Smooth muscle cell (in vitro differentiated cells): ENCODE results near the gene QSOX1. TPM values are rescaled to one million over a fixed set of nuclear protein-coding genes. Genes with fewer than 3 reads are reported as not detected.

Experiments
- DNase-seq: peaks from one replicate; lab custom pipeline; 2025; ENCODE audit not compliant: unreplicated experiment; lab: John Stamatoyannopoulos, UW
- H2AFZ ChIP-seq: fragments of 200-600 bp; sonication (generic); 2 replicates; pipeline ENCODE4 v1.6.0; 2016; ENCODE audit warnings: antibody characterized with exemption, low read depth, mild to moderate bottlenecking
- H3F3A ChIP-seq: fragments of 200-600 bp; sonication (generic); 2 replicates; pipeline ENCODE4 v1.6.0; 2017; ENCODE audit warnings: antibody characterized with exemption, low read depth
- H3K27ac ChIP-seq: fragments of 200-600 bp; sonication (generic); 2 replicates; pipeline ENCODE4 v1.5.1; 2016; ENCODE audit warnings: low read depth, mild to moderate bottlenecking
- H3K27me3 ChIP-seq: fragments of 200-600 bp; sonication (generic); 2 replicates; pipeline ENCODE4 v1.6.1; 2016; ENCODE audit warnings: low read depth, mild to moderate bottlenecking
- H3K36me3 ChIP-seq: fragments of 200-600 bp; sonication (generic); 2 replicates; pipeline ENCODE4 v1.5.1; 2016; ENCODE audit warnings: low read depth
- H3K4me1 ChIP-seq: fragments of 200-600 bp; sonication (generic); 2 replicates; pipeline ENCODE4 v1.5.1; 2016; ENCODE audit warnings: low read depth
- H3K4me2 ChIP-seq: fragments of 200-600 bp; sonication (generic); 2 replicates; pipeline ENCODE4 v1.6.0; 2016; ENCODE audit warnings: mild to moderate bottlenecking
- H3K4me3 ChIP-seq: fragments of 200-600 bp; sonication (generic); 2 replicates; pipeline ENCODE4 v1.5.1; 2016; ENCODE audit warnings: mild to moderate bottlenecking
- H3K79me2 ChIP-seq: fragments of 200-600 bp; sonication (generic); 2 replicates; pipeline ENCODE4 v1.6.0; 2016; ENCODE audit warnings: low read depth, mild to moderate bottlenecking
- H3K9ac ChIP-seq: fragments of 200-600 bp; sonication (generic); 2 replicates; pipeline ENCODE4 v1.6.0; 2016; ENCODE audit warnings: low read depth
- H3K9me3 ChIP-seq: fragments of 200-600 bp; sonication (generic); replicated peaks from 2 replicates; pipeline ENCODE4 v1.5.1; 2016; ENCODE audit warnings: low read depth
- H4K20me1 ChIP-seq: fragments of 200-600 bp; sonication (generic); 2 replicates; pipeline ENCODE4 v1.6.0; 2016; ENCODE audit warnings: low read depth
- WGBS: methylation state at CpG from one replicate; pipeline ENCODE4 v1.1.7; 2016; ENCODE audit warnings: low lambda C conversion rate; 5-methylcytosine and 5-hydroxymethylcytosine counted together
- polyA plus RNA-seq: library from polyadenylated mRNA; unstranded; fragments of >200 nt; fragmentation: Nextera tagmentation; extraction: Ambion mirVana; gene quantifications from 2 replicates; pipeline ENCODE4 v1.2.1, GENCODE V29; 2016
- total RNA-seq: library from RNA; depleted of rRNA; stranded (reverse); fragments of >200 nt; gene quantifications from 2 replicates; pipeline ENCODE4 v1.2.3, GENCODE V29; 2014
- TF ChIP-seq, protein P1 (sequence below): fragments of 200-600 bp; sonication (generic); IDR thresholded peaks from 2 replicates; pipeline ENCODE4 v1.5.1; 2017; ENCODE audit warnings: borderline replicate concordance, mild to moderate bottlenecking, antibody characterized with exemption; ENCODE audit not compliant: insufficient read depth, poor library complexity, severe bottlenecking

Gene QSOX1
- total and polyA plus RNA-seq, 2 experiments from 2014 or later: 71.5 to 75.8 TPM

DNA sequence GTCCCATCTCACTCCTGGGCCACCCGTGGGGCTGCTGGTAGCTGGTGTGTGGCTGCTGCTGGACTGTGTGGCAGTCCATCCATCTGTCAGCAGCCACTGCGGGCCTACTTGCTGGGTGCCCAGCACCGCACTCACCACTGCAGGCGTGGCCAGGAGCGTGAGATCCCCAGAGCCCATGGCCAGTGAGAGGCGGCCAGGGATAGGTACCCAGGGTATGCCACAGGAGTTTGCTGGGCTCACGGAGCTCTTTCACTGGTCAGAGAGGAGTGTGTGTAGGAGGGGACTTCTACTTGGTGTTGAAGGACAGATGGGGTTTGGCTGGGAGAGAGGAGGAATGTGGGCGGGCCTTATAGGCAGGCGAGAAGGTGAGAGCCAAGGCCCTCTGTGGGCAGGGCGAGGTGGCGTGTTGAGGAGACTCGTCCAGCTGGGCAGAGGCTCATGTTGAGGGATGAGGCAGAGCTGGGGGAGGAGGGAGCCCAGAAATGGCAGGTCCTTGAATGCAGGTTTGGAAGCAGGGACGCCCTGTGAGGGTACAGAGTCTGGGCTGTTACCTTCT, 15.0 kb downstream of the QSOX1 start:
- Histone ChIP-seq H3K27me3 (no peaks in the 10 kb centered on the region), H3K9ac (no peak overlapping the region), H4K20me1 (peaks cover 24% of the 10 kb centered on the region), H3K36me3 (no peaks in the 10 kb centered on the region), H3K79me2 (no peaks in the 10 kb centered on the region), H3K9me3 (no peaks in the 10 kb centered on the region), H3F3A (no peaks in the 10 kb centered on the region), H3K4me3 (no peak overlapping the region), H3K27ac (no peak overlapping the region), H3K4me1 (peaks cover 5% of the 10 kb centered on the region), H2AFZ (no peak overlapping the region), H3K4me2 (no peak overlapping the region)
- TF ChIP-seq, protein P1, sequence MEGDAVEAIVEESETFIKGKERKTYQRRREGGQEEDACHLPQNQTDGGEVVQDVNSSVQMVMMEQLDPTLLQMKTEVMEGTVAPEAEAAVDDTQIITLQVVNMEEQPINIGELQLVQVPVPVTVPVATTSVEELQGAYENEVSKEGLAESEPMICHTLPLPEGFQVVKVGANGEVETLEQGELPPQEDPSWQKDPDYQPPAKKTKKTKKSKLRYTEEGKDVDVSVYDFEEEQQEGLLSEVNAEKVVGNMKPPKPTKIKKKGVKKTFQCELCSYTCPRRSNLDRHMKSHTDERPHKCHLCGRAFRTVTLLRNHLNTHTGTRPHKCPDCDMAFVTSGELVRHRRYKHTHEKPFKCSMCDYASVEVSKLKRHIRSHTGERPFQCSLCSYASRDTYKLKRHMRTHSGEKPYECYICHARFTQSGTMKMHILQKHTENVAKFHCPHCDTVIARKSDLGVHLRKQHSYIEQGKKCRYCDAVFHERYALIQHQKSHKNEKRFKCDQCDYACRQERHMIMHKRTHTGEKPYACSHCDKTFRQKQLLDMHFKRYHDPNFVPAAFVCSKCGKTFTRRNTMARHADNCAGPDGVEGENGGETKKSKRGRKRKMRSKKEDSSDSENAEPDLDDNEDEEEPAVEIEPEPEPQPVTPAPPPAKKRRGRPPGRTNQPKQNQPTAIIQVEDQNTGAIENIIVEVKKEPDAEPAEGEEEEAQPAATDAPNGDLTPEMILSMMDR: no peak
- 90% methylated on average over 13 of the region's 13 CpGs for WGBS
- DNase-seq: no peak

DNA sequence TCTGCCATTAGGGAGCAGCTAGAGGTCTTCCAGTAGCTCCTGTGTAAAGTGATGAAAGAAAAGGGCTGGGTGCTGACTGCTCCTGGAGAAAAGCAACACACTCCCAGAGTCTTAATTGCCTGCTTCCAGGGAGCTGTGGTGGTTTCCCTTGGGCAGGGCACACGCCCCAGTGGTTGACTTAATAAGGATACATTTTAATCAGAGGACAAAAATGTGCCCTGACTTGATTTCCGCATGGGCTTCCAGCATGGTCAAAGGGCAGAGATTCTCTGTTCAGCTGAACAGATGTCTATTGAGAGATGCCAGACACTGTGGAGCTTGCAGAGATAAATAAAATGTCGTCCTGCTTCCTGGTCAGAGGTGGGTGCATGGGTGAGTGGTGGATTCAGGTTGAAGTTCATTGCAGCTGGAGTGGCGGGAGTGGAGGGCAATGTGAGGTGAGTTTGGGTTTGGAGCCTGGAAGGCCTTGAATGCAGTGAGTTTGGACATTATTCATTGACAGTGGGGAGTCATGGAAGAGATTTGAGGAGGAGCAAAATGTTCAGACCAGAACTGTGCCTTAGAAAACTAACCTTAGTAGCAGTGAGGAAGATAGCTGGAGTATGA, 16.0 kb downstream of the QSOX1 start:
- H4K20me1 ChIP-seq: peaks cover 17% of the 10 kb centered on the region
- H3K4me3 ChIP-seq: no peak overlapping the region
- 67% methylated on average over 4 of the region's 4 CpGs for WGBS
- H3K9me3 ChIP-seq: no peaks in the 10 kb centered on the region
- TF ChIP-seq, protein P1: no peak
- H3K79me2 ChIP-seq: no peaks in the 10 kb centered on the region
- H2AFZ ChIP-seq: no peak overlapping the region
- H3K9ac ChIP-seq: no peak overlapping the region
- no peak overlapping the region for H3K27ac ChIP-seq
- DNase-seq: no peak
- no peaks in the 10 kb centered on the region for H3K36me3 ChIP-seq
- no peak overlapping the region for H3K4me2 ChIP-seq
- peaks cover 5% of the 10 kb centered on the region for H3K4me1 ChIP-seq
- no peaks in the 10 kb centered on the region for H3F3A ChIP-seq
- H3K27me3 ChIP-seq: no peaks in the 10 kb centered on the region

GRCh38 chr1:180171691-180172090, 17.0 kb downstream of the QSOX1 start:
- peaks cover 5% of the 10 kb centered on the region for H3K4me1 ChIP-seq
- no peak overlapping the region for H3K4me2 ChIP-seq
- no peaks in the 10 kb centered on the region for H3F3A ChIP-seq
- no peak overlapping the region for H3K27ac ChIP-seq
- H3K9me3 ChIP-seq: no peaks in the 10 kb centered on the region
- H4K20me1 ChIP-seq: peaks cover 16% of the 10 kb centered on the region
- H3K27me3 ChIP-seq: no peaks in the 10 kb centered on the region
- H3K9ac ChIP-seq: no peak overlapping the region
- no peaks in the 10 kb centered on the region for H3K36me3 ChIP-seq
- no peaks in the 10 kb centered on the region for H3K79me2 ChIP-seq
- no peak overlapping the region for H2AFZ ChIP-seq
- 97% methylated on average over 8 of the region's 8 CpGs for WGBS
- H3K4me3 ChIP-seq: no peak overlapping the region
- TF ChIP-seq, protein P1: no peak
- no peak for DNase-seq

- TF ChIP-seq, protein P1: no peak
- Histone ChIP-seq H3K9me3 (no peaks in the 10 kb centered on the region), H4K20me1 (peaks cover 12% of the 10 kb centered on the region), H3K4me2 (no peak overlapping the region), H3K27me3 (no peaks in the 10 kb centered on the region), H2AFZ (no peak overlapping the region), H3K4me3 (no peak overlapping the region), H3K9ac (no peak overlapping the region), H3F3A (no peaks in the 10 kb centered on the region), H3K27ac (no peak overlapping the region), H3K4me1 (no peaks in the 10 kb centered on the region), H3K79me2 (no peaks in the 10 kb centered on the region), H3K36me3 (no peaks in the 10 kb centered on the region)
- WGBS: 96% methylated on average over 2 of the region's 2 CpGs
- DNase-seq: no peak
Observed at GRCh38 chr1:180173451-180173850, 18.8 kb downstream of the QSOX1 start.
